ENCODE results near the gene RNF126.
"Not testable (repeated sequence)": the region's sequence is repeated elsewhere in the genome, so short reads cannot be mapped to it uniquely, and the experiment has no call there.

DNA sequence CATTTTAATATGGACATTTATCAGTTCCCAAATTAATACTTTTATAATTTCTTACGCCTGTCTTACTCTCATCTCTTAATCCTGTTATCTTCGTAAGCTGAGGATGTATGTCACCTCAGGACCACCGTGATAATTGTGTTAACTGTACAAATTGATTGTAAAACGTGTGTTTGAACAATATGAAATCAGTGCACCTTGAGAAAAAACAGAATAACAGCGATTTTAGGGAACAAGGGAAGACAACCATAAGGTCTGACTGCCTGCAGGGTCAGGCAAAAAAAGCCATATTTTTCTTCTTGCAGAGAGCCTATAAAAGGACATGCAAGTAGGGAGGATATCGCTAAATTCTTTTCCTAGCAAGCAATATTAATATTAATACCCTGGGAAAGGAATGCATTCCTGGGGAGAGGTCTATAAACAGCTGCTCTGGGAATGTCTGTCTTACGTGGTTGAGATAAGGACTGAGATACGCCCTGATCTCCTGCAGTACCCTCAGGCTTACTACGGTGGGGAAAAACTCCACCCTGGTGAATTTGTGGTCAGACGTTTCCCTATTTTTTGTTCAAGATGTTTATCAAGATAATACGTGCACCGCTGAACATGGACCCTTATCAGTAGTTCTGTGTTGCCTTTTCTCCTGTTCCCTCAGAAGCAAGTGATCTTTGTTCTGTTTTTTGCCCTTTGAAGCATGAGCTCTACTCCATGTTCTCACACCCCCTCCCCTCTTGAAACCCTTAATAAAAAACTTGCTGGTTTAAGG is 5.8 kb upstream of the RNF126 start:
- TF ChIP-seq POLR2A (IDR thresholded peaks at IDR 0.05; ENCODE audit: low read length); GATA1 (IDR thresholded peaks at IDR 0.05; ENCODE audit: low read depth, low read length): not testable (repeated sequence)
